T-helper 1 cell treated with Interleukin-12 subunit alpha and Interleukin-12 subunit beta and Interleukin-4 antibody, amounts not matched to agents 30 ng/mL and 1 ng/mL, for 36 hours (primary cell): ENCODE results near the gene HDAC10. TPM values are rescaled to one million over a fixed set of nuclear protein-coding genes. Genes with fewer than 3 reads are reported as not detected.

ENCODE experiments used
- intact Hi-C: fragments of 100-400 bp; cut with micrococcal nuclease; formaldehyde crosslinking; loops from one replicate; pipeline ENCODE4 v1.15.1; 2024
- total RNA-seq: library from RNA; stranded (reverse); gene quantifications from 2 replicates; pipeline ENCODE4 v1.2.3, GENCODE V29; 2022

Gene HDAC10, protein sequence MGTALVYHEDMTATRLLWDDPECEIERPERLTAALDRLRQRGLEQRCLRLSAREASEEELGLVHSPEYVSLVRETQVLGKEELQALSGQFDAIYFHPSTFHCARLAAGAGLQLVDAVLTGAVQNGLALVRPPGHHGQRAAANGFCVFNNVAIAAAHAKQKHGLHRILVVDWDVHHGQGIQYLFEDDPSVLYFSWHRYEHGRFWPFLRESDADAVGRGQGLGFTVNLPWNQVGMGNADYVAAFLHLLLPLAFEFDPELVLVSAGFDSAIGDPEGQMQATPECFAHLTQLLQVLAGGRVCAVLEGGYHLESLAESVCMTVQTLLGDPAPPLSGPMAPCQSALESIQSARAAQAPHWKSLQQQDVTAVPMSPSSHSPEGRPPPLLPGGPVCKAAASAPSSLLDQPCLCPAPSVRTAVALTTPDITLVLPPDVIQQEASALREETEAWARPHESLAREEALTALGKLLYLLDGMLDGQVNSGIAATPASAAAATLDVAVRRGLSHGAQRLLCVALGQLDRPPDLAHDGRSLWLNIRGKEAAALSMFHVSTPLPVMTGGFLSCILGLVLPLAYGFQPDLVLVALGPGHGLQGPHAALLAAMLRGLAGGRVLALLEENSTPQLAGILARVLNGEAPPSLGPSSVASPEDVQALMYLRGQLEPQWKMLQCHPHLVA
- 91.9 and 93.8 TPM in 2 replicates for total RNA-seq

GRCh38 chr22:50250555-50251476 lies at the start of gene HDAC10:
Gene HDAC10 (minus strand): TSS chr22:50251265. CDS start chr22:50251032, 233 bp downstream.
- intact Hi-C loops = loop anchor here (1.0 kb wide), 1 partner anchor 19 kb away; the partner anchor contains the start of gene MAPK11

- intact Hi-C loops = no loop called here
These were observed 49.7 kb upstream of the HDAC10 start for GRCh38 chr22:50300620-50301257.

GRCh38 chr22:50299785-50300619 lies 48.9 kb upstream of the HDAC10 start:
- intact Hi-C loops = no loop called here

GRCh38 chr22:50298937-50299784 lies 48.1 kb upstream of the HDAC10 start:
- intact Hi-C loops = no loop called here

GRCh38 chr22:50298266-50298637 lies 47.2 kb upstream of the HDAC10 start:
- intact Hi-C loops = no loop called here

DNA sequence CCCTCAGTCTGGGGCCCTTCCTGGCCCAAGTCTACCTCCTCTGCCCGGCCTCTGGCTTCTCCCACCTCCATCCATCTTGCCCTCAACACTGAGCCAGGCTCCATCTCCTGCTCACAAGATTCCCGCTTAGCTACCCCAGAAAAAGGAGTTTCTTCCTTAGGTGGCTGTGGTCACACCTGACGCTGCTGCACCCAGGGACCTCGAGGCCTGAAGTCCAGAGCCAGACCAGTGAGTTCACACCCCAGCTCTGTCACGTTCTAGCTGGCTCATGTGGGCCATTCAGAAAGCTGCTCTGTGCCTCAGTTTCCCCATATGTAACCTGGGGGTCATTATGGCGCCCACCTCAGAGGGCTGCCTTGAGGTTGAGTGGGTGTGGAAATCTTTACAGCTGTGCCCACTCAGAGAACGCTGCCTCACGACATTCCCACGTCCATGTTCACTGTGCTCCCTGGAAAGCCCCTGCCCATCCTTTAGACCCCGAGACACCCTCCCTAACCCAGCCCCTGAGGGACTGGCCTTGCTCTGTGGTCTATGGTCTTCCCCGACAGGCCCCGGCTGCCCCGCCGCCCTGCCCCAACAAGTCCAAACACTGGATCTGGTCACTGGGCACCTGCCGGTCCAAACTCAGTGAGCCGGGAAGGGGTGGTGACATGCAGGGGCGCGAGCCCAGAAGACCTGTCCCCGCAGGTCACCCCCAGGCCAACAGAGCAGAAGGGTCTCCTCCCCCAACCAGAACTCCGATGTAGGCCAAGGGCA lies 46.6 kb upstream of the HDAC10 start:
- intact Hi-C loops = no loop called here

DNA sequence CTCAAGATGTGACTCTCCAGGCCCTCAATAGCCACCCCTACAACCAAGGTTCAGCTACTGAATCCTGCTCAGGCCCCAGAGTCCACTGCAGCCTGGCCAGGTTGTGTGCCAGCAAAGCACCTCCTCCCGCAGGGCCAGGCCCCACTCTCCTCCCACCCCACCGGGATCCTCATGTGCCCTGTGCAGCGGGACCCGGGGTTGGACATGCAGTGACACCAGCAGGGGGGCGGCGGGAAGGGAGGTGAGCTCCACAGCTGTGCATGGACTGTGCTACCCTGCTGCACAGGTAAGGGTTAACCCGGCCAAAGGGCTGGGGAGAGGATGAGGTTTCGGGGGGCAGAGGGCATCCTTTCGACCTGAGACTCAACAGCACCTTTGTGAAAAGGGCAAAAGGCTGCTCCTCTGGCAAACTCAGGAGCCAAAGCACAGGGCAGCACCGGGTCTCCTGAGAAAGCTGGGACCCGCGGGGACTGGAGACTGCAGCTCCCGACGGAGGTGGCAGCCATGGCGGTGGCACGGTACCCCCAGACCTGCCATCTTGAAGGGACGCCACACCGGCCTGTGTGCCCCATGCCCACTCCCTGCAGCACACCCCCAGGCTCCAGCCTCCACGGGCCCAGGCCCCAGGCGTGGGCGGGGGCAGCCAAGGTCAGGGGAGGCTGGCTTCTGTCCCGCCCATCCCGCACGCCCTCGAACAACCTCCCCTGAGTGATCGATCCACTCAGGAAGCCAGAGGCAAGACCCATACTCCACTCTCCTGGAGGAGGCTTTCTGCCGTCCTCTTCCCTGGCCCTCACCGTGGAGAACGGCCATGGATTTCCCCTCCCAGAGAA lies 45.8 kb upstream of the HDAC10 start:
- intact Hi-C loops = no loop called here

DNA sequence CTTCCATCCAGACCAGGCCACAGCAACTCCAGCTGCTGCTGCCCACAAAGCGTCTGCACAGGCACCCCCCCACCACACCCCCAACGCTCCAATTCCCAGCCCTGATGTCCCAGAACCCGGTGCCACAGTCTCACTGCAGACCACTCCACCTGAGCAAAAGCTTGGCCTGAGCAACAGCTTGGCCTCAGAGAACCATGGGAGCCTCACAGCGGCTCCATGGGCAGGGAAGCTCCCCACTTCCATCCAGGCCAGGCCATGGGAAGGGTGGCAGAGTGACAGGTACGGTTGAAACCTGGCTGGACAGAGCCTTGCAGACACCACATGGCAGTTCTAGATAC lies 43.2 kb upstream of the HDAC10 start:
- intact Hi-C loops = no loop called here

DNA sequence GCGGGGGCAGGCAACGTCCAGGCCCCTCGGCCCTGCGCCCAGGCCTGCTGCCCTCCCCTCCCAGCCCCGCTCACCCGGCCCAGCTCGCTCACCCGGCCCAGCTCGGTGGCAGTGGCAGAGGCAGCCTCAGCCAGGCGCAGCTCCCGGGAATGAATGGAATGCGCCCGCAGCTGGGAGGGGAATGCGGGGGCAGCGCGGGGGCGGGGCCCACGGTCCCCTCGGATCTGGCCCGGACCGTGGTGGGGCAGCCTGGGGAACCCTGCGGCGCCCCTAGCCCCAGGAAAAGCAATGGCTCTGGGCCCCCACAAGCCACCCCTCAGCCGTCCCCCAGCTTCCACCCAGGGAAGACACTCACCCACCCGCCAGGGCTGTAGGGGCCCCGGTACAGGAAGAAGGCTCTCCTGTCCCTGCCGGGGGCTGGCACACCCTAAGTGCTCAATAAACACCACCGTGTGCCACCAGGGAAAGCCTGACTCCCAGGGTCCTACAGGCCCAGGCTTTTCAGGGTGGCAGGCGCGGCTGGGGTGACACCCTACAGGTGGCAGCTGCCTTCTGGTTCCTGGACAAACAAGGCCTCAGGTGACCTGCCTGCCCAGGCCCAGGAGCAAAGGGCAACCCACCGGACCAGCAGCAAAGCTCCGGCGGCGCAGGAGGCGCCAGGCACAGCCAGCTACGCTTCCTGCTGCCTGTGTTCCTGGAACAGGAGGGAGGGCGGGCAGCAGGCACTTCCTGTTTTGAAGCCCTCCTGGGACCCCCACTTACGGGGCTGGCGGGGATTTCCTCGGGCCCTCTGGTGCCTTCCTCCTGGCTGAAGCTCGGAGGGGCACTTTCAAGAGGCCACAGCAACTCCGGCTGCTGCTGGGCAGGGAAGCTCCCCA lies 42.6 kb upstream of the HDAC10 start:
- intact Hi-C loops = no loop called here

- intact Hi-C loops = no loop called here
These were observed 41.8 kb upstream of the HDAC10 start for GRCh38 chr22:50292643-50293440.

DNA sequence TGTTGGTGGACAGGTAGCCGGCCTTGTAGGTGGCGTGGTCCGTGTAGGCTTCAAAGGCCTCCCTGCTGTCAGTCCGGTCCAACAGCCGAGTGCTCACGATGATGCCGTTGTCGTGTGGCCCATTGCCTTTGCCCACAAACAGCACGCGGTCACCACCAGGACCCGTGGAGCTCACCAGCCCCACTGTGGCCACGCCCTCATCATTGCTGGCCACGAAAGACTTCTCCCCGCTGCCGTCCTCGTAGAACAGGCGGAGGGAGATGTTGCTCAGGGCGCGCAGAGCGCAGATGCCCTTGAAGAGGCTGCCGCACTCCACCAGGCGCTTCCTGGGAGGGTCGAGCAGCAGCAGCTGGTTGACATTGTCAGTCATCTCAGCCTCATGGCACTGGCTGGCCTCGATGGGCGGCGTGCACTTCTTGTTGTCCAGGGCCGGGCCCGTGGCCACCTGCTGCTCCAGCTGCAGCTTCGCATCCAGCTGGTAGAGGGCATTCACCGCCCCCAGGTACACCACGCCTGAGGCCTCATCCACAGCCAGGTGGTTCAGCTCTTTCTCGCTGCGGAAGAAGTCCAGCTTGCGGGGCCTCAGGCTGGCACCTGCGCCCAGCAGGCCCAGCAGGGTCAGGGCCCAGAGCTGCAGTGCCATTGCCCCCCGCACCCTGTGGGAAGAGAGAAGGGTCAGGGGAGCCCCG lies 39.0 kb upstream of the HDAC10 start:
- intact Hi-C loops = no loop called here

GRCh38 chr22:50289151-50289941 lies 38.3 kb upstream of the HDAC10 start:
- intact Hi-C loops = no loop called here

DNA sequence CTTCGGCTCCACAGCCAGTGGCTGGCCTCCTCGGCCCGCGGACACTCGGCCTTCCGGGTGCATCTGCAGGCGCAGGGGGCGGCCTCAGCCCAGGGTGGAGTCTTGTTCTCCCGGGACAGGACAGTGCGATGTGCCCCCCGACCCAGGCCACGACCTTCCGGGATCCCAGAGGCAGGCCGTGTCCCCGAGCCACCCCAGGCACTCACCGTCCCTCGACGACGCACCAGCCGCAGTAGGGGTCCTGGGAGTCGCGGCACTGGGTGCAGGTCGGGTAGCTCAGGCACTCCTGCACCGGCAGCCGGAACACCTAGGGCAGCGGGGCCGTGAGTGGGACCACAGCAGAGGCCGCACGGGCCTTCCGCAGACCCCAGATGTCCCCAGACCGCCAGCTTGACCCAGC lies 36.7 kb upstream of the HDAC10 start:
- intact Hi-C loops = no loop called here

DNA sequence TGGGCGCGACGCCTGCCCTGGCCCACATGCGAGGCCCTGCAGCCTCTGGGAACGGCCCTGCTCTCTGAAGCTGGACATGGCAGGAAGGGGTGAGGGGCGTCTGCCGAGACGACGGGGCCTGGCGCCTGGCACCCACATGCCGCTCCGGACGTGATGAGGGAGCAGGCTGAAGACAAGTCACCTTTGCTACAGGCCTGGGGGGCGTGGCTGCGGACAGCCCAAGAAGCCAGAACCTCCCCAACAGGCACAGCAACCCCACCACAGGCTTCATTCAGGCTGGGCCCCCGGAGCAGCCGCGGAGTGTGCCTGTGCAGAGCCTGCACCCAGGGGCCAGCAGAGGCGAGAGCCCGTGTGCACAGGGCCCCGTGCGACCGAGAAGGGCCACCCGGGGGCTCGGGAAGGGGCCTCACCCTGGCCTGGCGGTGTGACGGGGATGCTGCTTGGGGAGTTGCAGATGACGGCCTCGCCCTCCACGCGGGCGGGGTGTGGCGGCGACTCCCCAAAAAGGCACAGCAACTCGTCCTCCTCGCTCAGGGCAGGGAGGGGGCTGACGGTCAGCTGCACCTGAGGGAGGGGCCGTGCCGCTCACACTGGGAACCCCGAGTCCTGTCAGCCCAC lies 35.7 kb upstream of the HDAC10 start:
- intact Hi-C loops = no loop called here
